ENCODE data around the gene SPRYD4.

SPRYD4 gene

GRCh38 chr12:56521209-56521589 is 52.8 kb downstream of the SPRYD4 start:
- no peak for DNase-seq (ENCODE audit: low spot score)

GRCh38 chr12:56521590-56522371 is 53.4 kb downstream of the SPRYD4 start, which contains the start of gene RBMS2:
TSS of gene RBMS2 (plus strand) at chr12:56521820. CDS start at chr12:56522024, 204 bp downstream.
- peak; percentile 87 for DNase-seq (ENCODE audit: low spot score)

GRCh38 chr12:56522411-56523193 is 54.2 kb downstream of the SPRYD4 start:
- no peak for DNase-seq (ENCODE audit: low spot score)

- DNase-seq (ENCODE audit: low spot score), result no peak
Measured at GRCh38 chr12:56528846-56529245, 60.5 kb downstream of the SPRYD4 start.

Measured in SW480 (cell line).